GM21381 (cell line): ENCODE results near the gene MED25.

Experiments
- ATAC-seq: cut with Tn5 transposase; IDR thresholded peaks from one replicate; pipeline ENCODE4 v1.9.1; 2021; ENCODE audit warnings: mild to moderate bottlenecking, moderate library complexity; ENCODE audit not compliant: unreplicated experiment

Gene MED25

DNA sequence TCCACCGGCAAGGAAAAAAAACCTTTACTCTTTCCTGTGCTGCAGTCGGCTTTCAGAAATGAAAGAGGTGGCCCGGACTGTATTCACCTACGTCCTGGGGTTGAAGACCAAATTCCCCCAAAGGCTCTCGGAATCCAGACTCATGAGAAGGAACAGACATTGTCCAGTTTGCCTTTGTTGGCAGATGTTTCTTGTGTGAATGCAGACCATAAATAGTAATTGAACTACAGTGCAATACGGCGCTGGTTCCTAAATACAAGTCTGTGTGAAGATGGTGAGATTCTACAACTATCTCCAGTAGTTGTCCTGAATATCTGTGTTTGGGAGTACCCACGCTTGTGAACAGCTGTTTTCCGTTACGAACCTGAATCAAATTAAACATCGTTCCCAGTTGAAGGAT is 21.6 kb downstream of the MED25 start:
- no peak for ATAC-seq

DNA sequence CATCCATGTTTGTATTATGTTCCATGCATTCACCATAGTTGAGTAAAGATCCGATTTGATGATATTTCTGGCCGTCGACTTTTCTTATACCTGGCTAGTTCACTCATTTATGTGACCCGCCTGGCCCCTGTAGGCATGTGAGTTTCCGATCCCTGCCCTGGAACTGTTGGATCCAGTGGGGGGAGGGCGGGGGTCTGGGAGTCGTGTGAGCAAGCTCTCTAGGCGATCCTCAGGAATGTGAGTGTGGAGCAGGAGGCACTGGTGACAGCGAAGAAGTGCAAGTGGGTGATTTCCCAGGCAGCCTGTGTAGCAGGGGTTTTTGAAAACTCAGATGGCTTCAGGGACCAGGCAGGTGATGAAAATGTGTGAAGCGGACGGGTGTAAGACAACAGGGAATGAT is 22.2 kb downstream of the MED25 start:
- ATAC-seq: no peak

DNA sequence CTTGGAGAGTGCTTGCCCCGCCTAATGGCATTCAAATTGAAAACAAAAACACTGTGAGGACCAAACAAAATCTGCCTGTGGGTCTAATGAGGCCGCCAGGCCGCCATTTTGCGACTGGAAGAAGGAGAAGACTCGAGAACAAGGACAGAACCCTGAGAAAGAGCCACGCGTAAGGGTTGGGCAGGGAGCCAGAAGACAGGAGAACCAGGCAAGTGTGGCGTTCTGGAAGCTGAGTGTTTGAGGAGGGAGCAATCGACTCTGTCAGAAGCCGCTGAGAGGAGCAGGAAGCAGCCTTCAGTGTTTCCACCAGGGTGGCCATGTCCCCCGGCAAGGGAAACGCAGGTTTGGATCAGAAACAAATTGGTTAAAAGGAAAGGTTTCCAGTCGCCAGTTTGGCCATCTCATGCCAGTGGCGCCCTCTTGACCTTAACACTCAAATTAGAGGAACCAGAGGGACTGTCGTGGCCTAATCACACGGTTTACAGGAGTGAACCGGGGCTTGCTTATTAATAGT is 22.7 kb downstream of the MED25 start:
- ATAC-seq: no peak

DNA sequence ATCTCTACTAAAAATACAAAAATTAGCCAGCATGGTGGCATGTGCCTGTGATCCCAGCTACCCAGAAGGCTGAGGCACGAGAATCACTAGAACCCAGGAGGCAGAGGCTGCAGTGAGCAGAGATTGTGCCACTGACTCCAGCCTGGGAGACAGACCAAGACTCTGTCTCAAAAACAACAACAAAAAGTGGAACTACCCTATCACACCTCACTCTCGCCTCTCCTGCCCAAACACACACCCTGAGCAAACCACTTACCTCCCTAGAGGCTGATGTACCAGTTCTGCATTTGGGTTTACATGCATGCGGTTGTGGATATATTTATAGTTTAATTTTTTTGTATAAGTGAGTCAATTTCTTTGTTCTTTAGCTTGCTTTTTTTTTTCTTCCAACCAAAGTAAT is 25.2 kb downstream of the MED25 start:
- ATAC-seq: no peak

DNA sequence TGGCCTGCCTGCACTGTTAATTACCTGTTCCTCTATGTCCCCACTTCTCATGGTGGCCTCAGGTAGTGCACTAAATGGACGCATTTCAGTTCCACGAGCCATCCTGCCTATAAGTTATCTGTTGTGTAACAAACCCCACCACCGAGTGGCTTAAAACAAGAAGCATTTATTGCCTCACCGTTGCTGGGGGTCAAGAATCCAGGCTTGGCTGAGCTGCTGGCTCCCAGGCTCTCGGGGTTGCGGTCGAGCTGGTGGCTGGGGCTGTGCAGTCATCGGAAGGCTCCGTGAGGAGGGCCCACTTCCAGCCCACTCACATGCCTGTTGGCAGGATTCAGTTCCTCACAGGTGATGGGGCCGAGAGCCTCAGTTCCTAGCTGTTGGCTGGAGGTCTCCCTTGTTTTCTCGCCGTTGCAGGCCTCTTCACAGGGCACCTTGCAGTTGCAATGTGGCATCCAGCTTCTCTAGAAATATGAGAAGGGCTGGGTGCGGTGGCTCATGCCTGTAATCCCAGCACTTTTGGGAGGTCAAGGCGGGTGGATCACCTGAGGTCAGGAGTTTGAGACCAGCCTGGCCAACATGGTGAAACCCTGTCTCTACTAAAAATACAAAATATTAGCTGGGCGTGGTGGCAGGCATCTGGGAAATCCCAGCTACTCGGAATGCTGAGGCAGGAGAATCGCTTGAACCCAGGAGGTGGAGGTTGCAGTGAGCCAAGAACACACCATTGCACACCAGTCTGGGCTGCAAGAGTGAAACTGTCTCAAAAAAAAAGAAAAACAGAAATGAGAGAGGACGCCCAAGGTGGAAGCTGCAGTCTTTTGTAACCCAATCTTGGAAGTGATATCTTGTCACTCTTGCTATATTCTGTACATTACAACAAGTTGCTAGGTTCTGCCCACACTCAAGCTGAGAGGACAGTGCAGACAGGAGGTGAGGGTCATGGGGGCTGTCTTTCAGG is 26.3 kb downstream of the MED25 start:
- no peak for ATAC-seq

DNA sequence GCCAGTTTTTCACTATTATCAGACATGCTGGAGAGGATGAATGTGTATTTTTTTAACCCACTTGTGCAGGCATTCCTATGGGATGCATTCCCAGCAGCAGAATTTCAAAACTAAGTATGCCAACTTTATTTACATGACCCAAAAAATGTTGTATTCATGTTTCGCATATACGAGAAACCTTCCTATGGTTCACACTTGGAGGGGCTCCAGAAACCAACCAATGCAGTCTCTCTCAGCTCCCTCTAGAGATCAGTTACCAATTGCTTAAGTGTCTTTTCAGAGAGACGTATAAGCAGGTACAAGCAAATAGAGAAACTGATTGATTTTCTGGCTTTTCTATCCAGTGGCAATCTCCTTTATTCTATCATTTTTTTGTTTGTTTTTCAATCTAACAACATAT is 27.3 kb downstream of the MED25 start:
- no peak for ATAC-seq

DNA sequence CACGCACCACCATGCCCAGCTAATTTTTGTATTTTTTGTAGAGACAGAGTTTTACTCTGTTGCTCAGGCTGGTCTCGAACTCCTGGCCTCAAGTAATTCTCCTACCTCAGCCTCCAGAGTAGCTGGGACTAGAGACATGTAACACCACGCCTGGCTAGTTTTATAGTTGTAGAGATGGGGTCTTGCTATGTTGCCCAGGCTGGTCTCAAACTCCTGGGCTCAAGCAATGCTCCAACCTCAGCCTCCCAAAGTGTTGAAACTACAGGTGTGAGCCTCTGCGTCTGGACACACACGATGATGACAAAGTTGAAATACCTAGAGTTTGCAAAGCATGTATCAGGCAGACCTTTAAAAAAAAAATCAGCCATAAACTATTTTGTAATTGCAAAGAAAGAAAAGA is 28.3 kb downstream of the MED25 start:
- ATAC-seq: no peak

DNA sequence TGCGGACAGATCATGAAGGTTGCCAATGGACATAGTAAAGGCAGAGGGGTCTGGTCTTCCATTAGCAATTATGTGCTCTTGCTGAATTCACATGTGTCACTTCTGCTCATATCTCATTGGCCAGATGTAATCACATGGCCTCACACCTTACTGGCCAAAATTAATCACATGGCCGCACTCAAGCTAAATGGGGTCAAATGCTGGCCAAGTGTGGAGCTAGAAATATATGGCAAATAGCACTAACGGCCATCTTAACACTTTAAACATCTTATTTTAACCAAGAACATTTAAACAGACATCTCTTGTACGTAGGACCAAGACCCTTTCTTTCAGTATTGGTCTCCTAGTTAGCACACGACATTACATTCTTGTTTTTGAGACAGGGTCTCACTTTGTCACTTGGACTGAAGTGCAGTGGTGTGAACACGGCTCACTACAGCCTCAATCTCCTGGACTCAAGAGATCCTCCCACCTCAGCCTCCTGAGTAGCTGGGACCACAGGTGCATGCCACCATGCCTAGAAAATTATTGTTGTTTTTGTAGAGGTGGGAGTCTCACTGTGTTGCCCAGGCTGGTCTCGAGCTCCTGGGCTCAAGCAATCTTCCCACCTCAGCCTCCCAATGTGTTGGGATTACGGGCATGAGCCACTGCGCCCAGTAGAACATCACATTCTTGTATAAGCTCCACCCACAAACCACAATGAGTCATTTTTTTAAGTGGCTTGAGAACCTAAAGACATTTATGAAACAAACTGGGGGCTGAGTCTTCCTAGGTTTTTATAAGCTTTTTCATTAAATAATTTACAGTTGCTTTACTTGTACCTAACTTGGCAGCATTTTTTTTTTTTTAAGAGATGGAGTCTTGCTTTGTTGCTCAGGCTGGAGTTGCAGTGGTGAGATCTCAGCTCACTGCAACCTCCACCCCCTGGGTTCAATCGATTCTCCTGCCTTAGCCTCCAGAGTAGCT is 29.9 kb downstream of the MED25 start:
- ATAC-seq: no peak

DNA sequence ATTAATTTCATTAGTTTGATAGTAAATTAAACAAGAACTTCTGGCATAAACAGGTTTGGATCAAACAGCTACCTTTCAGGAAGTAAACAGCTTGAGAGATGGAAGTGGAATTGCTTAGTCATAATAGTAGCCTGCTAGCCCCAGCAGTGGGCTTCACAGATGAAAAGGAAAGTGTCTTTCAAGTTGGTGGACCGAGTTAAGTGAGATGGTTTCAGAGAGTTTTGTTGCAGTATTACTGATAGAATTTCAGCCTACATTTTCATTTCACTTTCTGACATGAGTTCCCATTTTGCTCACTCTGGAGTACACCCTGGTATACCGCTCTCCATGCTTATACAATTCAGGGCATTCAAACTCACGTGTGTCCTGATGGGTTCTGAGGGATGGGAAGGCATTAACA is 30.8 kb downstream of the MED25 start:
- no peak for ATAC-seq

DNA sequence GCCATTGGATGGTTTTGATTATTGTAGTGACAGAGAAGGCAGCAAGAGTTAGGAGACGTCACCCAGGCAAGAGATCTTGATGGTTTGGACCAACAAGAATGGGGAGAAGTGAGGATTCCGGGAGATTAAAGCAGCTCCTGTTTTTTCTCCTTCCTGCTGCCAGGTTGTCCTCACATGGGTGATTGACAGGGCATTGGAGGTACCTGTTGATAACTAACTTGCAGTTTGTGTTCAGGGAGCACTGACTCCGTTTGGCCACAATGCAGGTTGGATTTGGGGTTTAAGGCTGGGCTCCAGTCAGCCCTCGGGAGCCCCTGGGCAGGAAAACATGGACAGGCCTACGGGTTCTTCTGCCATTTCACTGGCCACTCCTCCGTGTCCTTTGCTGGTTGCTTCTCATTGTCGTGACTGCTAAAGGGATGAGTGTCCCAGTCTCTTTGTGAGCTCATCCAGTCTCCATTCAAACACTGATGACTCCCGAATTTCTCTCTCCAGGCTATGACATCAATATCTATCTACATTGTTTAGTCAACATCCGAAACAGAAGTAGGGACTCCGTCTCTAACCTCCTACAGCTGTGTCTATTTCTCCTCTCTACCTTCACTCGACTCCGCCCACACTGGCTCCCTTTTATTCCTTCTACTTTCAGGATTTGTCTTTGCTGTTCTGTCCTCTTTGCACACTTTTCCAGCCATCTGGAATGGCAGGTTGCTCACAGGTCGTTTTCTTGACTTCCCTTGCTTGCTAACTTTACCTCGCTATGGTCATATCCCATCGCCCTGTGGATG is 31.5 kb downstream of the MED25 start:
- ATAC-seq: no peak

DNA sequence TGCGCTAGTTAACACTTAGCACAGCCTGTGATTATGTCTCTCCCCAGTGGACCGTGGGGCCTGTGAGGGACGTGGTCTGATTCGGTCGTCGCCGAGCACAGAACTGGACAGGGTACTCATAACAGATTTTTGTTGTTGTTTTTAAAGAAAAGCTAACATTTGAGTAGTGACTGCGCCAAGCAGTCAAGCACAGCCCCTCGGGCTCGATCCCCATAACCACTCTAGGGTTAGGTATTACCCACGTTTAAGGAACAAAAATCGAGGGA is 32.1 kb downstream of the MED25 start:
- ATAC-seq: no peak

DNA sequence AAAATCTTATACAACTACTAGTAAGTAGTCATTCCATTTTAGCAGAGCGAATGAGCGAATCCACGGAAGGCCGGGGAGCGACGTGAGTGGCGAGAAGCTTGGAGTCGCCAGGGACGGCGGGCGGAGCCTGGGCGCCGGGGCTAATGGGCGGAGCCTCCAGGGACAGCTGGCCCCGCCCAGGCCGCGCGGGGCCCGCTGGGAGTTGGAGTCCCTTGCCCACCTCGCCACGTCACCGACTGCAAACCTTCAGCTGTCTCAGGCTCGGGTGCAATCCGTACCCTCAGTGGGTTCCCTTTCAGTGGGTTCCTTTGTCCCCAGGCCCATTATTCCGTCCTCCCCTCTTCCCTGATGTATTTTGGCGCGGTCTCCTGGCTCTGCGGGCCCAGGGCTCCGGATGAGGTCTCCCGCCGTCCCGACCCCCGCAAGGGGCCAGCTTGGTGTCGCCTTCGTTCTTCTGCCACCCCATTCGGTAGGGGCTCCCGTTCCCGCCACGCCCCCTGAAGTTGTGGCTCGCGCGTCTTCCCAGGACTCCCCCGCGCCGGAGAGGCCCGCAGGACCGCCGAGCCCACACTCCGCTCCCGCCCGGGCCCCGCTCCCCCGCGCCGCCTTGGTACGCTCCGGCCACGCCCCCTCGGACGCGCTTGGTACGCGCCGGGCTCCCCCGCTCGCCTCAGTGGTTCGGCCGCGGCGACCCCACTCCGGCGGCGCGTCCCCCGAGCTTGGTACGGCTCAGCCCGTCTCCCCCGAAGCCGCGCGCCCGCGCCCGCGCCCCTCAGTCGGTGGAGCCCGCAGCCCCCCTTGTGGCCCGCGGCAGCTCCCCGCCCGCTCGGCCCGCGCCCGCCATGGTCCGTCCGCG is 32.6 kb downstream of the MED25 start, which contains the start of gene PTOV1:
Gene PTOV1 (plus strand): TSS at position 673 of the 856 bp plus-strand sequence.
- peak; percentile 71 for ATAC-seq

DNA sequence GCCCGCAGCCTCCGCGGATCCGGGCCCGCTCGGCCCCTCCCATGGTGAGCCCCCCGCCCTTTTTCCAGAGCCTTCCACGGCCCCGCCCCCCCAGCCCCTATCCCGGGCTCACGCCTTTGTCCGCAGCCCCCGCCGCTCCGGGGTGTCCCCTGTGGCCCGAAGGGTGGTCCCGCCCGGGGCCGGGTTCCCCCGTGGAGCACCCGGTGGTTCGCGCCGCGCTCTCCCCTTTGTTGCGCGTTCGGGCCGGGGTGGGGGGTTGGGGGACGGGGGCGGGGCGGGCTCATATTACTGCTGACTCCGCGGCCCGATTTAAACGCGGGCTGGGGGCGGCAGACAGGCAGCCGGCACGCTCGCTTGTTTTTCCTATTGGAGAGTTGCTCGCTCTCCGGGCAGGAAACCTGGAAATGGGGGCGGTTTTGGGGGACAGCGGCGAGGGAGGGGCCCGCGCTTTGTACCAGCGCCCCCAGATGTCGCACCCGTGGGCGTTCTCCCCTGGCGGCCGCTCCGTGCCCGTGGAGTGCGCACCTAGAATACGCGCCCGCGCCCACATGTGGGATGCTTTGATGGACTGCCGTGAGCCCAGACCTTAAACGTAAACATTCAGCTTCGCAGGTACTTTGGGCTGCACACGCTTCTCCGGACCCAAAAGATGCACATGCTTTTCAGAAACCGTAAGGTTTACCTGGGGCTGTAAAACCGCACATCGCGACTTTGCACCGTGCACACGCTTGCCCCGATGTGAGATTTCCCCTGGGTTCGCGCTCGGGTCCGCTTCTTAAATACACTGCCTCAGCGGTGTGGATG is 33.6 kb downstream of the MED25 start:
- ATAC-seq: no peak

DNA sequence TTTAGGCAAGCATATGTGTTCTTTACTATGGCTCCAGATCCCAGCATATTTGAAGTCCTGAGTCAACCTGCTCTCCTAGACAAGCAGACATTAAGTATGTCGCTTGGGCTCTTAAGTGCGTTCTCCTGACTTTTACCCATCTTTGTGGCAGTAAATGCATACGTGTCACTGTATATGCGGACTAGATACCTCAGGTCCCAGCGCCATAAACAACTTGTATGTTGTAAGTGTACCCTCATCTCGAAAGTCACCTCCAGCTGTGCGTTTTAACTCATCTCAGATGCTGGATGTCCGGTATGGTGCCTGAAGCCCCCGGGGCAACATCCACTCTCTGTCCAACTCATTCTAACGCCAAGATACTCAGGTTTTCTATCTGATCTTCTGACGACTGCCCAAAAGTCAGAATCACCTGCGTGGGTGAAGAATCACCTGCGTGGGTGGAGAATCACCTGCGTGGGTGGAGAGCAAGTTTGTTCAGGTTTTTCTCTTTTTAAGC is 34.6 kb downstream of the MED25 start:
- ATAC-seq: no peak

DNA sequence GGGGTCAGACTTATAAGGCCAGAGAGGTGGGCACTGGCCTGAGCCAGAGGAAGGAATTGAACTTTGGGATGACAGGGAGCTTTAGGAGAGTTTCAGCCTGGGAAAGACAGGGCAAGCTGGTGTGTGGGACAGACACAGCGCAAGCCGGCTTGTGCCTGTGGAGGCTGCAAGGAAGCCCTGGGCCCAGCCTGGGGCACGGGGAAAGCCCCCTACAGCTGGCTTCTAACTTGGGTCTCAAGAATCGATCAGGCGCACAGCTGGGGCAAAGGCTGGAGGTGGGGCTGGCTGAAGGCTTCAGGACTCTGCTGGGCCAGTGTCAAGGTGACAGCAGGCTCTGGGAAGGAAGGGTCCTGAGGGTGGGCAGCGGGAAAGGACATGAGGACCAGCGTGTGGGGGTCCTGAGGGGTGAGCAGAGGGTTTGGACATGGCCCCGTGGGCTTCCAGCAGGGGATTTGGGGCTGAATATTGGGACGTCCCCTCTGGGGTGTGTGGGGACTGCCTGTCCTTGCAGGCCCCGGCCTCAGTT is 35.8 kb downstream of the MED25 start:
- no peak for ATAC-seq

DNA sequence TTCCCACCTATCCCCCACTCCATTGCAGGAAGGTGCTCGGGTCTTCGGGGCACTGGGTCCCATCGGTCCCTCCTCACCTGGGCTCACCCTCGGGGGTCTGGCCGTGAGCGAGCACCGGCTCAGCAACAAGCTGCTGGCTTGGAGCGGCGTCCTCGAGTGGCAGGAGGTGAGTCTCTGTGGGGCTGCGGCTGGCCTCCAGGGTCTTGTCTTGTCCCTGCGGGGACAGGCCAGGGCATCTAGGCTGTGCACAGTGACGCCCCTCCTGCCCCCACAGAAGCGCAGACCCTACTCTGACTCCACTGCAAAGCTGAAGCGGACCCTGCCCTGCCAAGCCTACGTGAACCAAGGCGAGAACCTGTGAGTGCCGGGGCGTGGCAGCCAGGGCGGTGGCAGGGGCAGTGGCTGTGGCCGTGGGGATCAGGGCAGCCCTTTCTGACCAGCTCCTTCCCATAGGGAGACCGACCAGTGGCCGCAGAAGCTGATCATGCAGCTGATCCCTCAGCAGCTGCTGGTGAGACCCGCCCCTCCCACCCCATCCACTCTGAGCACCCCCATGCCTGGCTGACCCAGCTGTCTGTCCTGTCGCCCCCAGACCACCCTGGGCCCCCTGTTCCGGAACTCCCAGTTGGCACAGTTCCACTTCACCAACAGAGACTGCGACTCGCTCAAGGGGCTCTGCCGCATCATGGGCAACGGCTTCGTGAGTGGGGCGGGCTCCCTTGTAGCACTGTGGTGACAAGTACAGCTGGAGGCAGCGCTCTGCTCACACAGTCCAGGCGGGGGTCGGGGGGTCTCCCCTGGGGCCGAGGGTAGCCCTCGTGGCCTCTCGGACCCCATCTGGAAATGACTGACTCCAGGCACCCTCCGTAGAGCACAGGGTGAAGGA is 36.5 kb downstream of the MED25 start:
- no peak for ATAC-seq

DNA sequence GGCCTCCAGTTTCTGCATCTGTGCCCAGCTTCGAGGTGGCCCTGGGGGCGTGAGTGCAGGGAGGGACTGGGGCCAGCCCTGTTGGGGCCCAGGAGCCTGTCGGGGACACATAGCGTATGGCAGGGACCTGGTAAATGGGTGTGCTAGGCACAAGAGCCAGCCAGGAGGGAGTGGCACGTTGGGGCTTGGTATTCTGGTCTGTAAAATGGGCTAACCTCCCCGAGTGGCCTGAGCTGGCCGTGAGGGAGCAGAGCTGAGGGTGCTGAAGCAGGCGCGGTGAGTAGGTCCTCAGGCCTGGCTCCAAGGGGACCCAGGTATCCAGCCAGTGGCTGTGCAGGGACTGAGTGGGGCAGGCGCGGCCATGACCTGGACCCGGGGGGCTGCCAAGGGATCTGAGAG is 37.2 kb downstream of the MED25 start:
- ATAC-seq: no peak
